HepG2 (cell line): ENCODE results near the gene DENND2A.

Experiments
- POLR2AphosphoS5 ChIP-seq: IDR thresholded peaks from 2 replicates; pipeline ENCODE4 v1.6.1; 2012; ENCODE audit warnings: low read depth, low read length
- ZNF10 ChIP-seq: sonication (generic); formaldehyde crosslinking; IDR thresholded peaks from 2 replicates; pipeline ENCODE4 v1.4.0; 2020; ENCODE audit warnings: mild to moderate bottlenecking, low read depth, missing genetic modification reagents, borderline replicate concordance
- TF ChIP-seq, protein P1 (sequence below): sonication (generic); formaldehyde crosslinking; IDR thresholded peaks from 2 replicates; pipeline ENCODE4 v1.4.0; 2020; ENCODE audit warnings: missing genetic modification reagents, borderline replicate concordance

DNA sequence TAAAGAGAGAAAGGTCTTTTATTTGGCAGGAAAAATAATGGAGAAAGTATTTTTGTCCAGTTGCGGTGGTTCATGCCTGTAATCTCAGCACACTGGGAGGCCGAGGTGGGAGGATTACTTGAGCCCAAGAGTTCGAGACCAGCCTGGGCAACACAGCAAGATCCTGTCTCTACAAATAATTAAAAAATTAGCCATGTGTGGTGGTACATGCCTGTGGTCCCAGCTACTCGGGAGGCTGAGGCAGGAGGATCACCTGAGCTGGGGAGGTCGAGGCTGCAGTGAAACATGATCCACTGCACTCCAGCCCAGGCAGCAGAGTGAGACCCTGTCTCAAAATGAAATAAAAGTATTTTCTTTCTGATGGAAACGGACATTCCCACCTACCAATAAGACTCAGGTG lies 83.5 kb downstream of the DENND2A start:
- TF ChIP-seq POLR2AphosphoS5 (no peak), ZNF10 (no peak)
- TF ChIP-seq, protein P1, sequence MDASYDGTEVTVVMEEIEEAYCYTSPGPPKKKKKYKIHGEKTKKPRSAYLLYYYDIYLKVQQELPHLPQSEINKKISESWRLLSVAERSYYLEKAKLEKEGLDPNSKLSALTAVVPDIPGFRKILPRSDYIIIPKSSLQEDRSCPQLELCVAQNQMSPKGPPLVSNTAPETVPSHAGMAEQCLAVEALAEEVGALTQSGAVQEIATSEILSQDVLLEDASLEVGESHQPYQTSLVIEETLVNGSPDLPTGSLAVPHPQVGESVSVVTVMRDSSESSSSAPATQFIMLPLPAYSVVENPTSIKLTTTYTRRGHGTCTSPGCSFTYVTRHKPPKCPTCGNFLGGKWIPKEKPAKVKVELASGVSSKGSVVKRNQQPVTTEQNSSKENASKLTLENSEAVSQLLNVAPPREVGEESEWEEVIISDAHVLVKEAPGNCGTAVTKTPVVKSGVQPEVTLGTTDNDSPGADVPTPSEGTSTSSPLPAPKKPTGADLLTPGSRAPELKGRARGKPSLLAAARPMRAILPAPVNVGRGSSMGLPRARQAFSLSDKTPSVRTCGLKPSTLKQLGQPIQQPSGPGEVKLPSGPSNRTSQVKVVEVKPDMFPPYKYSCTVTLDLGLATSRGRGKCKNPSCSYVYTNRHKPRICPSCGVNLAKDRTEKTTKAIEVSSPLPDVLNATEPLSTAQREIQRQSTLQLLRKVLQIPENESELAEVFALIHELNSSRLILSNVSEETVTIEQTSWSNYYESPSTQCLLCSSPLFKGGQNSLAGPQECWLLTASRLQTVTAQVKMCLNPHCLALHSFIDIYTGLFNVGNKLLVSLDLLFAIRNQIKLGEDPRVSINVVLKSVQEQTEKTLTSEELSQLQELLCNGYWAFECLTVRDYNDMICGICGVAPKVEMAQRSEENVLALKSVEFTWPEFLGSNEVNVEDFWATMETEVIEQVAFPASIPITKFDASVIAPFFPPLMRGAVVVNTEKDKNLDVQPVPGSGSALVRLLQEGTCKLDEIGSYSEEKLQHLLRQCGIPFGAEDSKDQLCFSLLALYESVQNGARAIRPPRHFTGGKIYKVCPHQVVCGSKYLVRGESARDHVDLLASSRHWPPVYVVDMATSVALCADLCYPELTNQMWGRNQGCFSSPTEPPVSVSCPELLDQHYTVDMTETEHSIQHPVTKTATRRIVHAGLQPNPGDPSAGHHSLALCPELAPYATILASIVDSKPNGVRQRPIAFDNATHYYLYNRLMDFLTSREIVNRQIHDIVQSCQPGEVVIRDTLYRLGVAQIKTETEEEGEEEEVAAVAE (CRISPR knock-in tag), result no peak
